ENCODE data around the gene KRTAP9-2.
"Not testable (repeated sequence)": the region's sequence is repeated elsewhere in the genome, so short reads cannot be mapped to it uniquely, and the experiment has no call there.

Gene KRTAP9-2

GRCh38 chr17:41271858-41272257 is 45.4 kb downstream of the KRTAP9-2 start:
- Histone ChIP-seq H3K9ac (ENCODE audit: low read length) (no peak overlapping the region), H3K27ac (ENCODE audit: low read depth, low read length) (no peak overlapping the region), H3K4me3 (ENCODE audit: low read length) (no peak overlapping the region), H3K36me3 (ENCODE audit: control insufficient read depth, insufficient read depth, low read length) (no peaks in the 10 kb centered on the region), H3K4me1 (ENCODE audit: control insufficient read depth, insufficient read depth, low read length) (no peaks in the 10 kb centered on the region), H3K27me3 (ENCODE audit: control insufficient read depth, insufficient read depth, low read length) (no peaks in the 10 kb centered on the region)

DNA sequence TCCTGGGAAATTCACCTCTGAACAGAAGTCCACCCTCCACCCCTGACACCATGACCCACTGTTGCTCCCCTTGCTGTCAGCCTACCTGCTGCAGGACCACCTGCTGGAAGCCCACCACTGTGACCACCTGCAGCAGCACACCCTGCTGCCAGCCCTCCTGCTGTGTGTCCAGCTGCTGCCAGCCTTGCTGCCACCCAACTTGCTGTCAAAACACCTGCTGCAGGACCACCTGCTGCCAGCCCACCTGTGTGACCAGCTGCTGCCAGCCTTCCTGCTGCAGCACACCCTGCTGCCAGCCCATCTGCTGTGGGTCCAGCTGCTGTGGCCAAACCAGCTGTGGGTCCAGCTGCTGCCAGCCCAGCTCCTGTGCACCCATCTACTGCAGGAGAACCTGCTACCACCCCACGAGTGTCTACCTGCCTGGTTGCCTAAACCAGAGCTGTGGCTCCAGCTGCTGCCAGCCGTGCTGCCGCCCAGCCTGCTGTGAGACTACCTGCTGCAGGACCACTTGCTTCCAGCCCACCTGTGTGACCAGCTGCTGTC is 49.3 kb downstream of the KRTAP9-2 start, which contains the start of gene KRTAP9-7:
KRTAP9-7 (plus strand) TSS at position 51 of the 543 bp plus-strand sequence; CDS start at position 51, 0 bp downstream.
- not testable (repeated sequence) for H3K27me3 ChIP-seq (ENCODE audit: control insufficient read depth, insufficient read depth, low read length); H3K4me3 ChIP-seq (ENCODE audit: low read length); H3K36me3 ChIP-seq (ENCODE audit: control insufficient read depth, insufficient read depth, low read length); H3K4me1 ChIP-seq (ENCODE audit: control insufficient read depth, insufficient read depth, low read length); H3K9ac ChIP-seq (ENCODE audit: low read length); H3K27ac ChIP-seq (ENCODE audit: low read depth, low read length)

Measured in rectal smooth muscle tissue (tissue), 1 donor.